ENCODE measurements around the gene ELAVL3. TPM values are rescaled to one million over a fixed set of nuclear protein-coding genes. Genes with fewer than 3 reads are reported as not detected.
"Not testable (repeated sequence)": the region's sequence is repeated elsewhere in the genome, so short reads cannot be mapped to it uniquely, and the experiment has no call there.

The ELAVL3 gene
- total RNA-seq, 1 donor from 2014 or later = 0.20 TPM

- not testable (repeated sequence) for DNase-seq
Measured at GRCh38 chr19:11458912-11459311, 21.9 kb downstream of the ELAVL3 start.

DNA sequence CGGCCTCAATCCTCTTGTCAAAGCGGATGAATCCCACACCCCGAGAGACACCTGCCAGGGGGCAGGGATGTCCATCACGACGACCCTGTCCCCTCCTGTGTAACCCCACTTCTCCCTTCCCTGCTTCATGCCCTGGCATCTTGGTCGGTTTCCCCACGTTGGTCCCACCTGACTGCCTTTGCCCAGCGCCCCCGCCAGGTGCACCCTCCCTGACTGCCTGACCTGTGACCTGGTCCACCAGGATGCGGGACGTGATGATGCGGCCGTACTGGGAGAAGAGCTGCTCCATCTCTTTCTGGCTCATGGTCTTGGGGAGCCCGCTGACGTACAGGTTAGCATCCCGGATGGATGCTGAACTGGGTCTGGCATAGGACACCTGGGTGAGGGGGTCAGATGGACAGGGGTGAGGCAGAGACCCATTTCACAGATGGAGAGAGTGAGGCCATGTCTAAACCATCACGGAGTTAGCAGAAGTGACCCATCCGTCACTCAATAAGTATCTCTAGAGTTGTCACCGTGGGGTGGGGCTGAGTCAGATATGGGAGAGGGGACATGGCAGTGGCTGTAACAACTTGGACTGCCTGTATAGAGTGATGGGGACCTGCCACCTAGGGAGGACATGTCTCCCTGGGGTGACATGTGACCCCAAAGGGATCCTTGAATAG is 22.5 kb downstream of the ELAVL3 start:
- no peak for DNase-seq

- no peak for DNase-seq
Measured at GRCh38 chr19:11457831-11458230, 23.0 kb downstream of the ELAVL3 start.

- no peak for DNase-seq
Measured at GRCh38 chr19:11457115-11457514, 23.7 kb downstream of the ELAVL3 start.

- DNase-seq = no peak
Measured at GRCh38 chr19:11456659-11457058, 24.2 kb downstream of the ELAVL3 start.

DNA sequence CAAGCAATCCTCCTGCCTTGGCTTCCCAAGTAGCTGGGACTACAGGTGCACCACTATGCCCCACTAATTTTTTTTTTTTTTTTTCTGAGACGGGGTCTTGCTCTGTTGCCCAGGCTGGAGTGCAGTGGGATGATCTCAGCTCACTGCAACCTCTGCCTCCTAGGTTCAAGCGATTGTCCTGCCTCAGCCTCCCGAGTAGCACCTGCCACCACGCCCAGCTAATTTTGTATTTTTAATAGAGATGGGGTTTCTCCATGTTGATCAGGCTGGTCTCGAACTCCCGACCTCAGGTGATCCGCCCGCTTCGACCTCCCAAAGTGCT is 25.7 kb downstream of the ELAVL3 start:
- not testable (repeated sequence) for DNase-seq

- no peak for DNase-seq
Measured at GRCh38 chr19:11453468-11454341, 27.1 kb downstream of the ELAVL3 start.

DNA sequence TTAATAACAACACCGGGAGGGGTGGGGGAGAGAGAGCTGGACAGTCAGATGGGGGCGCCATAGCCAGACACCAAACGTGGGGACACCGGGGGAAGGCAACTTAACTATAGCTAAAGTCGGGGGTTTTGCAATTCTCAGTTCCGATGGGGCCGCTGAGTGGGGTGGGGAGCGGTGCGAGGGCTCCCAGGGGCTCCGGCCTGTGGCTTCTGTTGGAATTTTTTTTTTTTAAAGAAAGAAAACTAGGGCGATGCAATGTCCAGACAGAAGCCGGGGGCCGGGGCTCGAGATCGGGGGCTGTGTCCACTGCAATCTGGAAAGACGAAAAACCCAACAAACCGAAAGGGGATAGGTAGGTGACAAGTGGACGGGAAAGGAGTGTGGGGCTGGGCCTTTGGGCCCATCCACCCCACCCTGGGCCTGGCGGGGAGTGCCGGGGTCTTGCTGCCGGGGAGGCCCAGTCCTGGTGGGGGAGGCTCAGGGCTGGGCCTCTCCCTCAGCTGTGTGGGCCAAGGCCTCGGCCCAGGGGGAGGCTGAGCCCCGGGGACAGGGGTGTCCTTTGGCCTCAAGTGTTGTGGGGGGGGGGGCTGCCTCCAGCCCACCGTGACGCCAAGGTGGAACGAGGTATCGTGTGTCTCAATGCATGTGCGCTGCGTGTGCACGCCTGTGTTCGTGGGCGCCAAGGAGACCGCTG is 28.1 kb downstream of the ELAVL3 start:
- no peak for DNase-seq

GRCh38 chr19:11451871-11452619 is 28.8 kb downstream of the ELAVL3 start:
- no peak for DNase-seq

DNA sequence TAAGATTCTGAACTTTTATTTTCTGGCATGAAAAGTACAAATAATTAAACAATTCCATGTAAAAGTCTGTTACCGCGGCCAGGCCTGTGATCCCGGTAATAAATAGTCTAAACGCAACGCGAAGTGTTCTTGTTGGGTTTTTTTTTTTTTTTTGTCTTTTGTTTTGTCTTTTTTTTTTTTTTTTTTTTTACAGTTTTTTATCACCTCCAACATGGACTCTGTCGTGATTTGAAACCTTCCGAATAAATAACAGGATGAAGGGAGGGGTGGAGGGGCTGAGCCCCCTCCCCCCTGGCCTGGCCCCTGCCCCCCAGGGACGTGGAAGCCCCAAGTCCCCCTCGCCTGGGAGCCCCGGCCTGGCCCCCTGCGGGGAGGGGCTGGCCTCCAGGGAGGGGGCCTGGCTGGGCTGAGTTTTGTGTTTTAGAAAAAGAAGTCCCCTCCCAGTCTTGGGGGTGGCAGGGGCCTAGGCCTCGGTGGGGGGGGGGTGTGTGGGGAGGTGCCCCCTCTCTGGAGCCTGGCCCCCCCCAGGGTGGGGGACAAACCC is 29.4 kb downstream of the ELAVL3 start:
- DNase-seq = no peak

DNA sequence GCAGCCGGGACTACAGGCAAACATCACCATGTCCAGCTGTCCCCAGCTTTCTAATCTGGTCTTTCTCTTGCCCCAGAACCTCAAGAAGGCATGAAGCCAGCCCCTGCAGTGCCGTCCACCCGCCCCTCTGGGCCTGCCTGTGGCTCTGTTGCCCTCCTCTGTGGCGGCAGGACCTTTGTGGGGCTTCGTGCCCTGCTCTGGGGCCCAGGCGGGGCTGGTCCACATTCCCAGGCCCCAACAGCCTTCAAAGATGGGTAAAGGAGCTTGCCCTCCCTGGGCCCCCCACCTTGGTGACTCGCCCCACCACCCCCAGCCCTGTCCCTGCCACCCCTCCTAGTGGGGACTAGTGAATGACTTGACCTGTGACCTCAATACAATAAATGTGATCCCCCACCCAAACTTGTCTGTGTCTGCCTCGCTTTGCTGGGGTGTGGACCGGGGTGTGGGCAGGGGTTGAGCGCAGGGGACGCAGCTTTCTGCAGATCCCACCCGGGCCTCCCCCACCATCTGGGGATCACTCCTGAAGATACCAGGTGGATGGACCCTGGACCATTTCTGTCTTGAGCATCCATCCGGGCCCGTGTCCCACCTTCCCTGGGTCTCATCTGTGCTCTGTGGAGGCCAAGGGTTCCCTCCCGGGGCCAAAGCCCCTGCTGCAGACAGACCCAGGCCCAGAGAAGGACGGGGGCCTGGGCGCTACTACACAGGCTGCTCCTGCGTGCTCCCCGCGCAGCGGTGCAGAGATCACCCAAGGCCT is 30.1 kb downstream of the ELAVL3 start:
- no peak for DNase-seq

DNA sequence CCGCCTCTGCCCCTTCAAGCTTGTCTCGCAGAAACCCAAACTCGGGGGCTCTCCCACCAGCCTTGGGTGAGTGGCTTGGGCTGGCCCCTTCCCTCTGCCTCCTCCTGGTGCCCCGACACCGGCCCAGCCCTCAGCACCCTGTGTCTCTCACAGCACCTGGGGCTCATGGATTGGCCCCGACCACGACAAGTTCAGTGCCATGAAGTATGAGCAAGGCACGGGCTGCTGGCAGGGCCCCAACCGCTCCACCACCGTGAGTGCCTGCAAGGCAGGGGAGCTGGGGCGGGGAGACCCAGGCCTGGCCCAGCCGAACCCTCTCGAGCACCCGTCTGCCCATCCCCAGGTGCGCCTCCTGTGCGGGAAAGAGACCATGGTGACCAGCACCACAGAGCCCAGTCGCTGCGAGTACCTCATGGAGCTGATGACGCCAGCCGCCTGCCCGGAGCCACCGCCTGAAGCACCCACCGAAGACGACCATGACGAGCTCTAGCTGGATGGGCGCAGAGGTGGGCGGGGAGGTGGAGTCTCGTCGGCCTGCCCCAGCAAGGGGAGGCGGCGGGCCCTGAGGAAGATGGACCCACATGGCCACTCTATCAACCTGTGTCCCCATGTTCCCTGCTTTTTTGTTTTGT is 31.8 kb downstream of the ELAVL3 start:
- DNase-seq = no peak

DNA sequence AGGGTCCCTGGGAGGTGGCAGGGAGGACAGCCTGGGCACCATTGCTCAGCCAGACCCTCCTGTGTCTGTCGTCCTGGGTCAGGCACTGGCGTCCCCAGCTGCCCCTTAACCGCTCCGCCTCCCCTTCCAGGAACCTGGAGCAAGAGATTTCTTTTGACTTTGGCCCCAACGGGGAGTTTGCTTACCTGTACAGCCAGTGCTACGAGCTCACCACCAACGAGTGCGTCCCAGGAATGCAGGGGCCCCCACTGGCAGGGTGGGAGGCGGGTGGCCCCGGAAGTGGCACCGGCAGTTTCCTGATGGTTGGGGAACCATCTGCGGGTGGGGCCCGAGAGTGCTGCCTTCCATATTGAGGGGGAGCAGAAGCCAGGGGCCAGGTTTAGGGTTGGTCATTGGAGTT is 32.4 kb downstream of the ELAVL3 start:
- no peak for DNase-seq

GRCh38 chr19:11447347-11448262 is 33.2 kb downstream of the ELAVL3 start:
- no peak for DNase-seq

GRCh38 chr19:11446652-11447301 is 34.1 kb downstream of the ELAVL3 start:
- DNase-seq = no peak

DNA sequence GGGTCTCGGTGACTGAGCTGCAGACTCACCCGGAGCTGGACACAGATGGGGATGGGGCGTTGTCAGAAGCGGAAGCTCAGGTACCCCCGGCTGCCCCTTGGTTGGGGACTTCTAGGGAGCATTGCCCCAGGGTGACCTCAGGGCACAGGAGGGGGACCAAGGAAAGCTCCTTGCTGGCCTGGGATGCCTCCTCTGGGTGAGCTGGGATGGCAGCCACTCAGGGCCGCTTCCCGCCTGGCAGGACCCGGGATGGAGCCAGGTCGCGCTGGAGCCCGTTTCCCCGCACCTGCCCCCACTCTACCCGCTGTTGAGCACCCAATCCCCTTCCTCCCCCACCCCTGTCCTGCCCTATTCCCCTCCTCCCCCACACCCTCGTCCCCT is 34.6 kb downstream of the ELAVL3 start:
- DNase-seq = no peak

DNA sequence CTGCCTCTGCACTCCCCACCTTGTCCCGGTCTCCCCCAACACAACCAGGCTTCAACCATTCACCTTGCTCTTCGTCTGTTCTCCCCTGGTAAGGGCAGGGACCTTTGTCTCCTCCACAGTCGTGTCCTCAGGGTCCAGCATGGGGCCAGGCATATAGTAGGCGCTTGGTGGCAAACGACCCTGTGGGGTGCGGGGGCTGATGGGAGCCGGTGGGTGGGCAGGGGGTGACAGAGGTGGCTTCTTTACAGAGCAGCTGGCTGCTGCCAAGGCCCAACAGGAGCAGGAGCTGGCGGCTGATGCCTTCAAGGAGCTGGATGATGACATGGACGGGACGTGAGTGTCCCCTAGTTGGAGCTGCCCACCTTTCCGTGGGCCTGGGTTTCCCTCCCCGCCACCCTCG is 35.7 kb downstream of the ELAVL3 start:
- DNase-seq = no peak

- no peak for DNase-seq
Measured at GRCh38 chr19:11444059-11444458, 36.8 kb downstream of the ELAVL3 start.

- no peak for DNase-seq
Measured at GRCh38 chr19:11437955-11438354, 42.9 kb downstream of the ELAVL3 start.
